CD4-positive, alpha-beta T cell treated with Interleukin-4 for 1 hour (primary cell): ENCODE results near the gene CD82.
"Not testable (repeated sequence)": the region's sequence is repeated elsewhere in the genome, so short reads cannot be mapped to it uniquely, and the experiment has no call there.

Experiments used
- DNase-seq, 2 donors: peaks; one replicate each; pipeline ENCODE4 v3.0.0-alpha.2; 2020 to 2022

CD82 gene

GRCh38 chr11:44637487-44637886 is 72.0 kb downstream of the CD82 start:
- no peak for DNase-seq

DNA sequence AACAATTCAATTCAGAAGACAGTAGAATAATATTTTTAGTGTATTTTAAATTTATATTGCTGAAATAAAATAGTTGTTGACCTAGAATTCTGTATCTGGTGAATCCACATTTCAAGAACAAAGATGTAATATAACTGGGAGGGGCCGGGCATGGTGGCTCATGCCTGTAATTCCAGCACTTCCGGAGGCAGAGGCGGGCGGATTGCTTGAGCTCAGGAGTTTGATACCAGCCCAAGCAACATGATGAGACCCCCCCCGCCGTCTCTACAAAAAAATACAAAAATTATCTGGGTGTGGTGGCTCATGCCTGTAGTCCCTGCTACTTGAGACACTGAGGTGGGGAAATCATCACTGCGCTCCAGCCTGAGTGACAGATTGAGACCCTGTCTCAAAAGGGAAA is 72.6 kb downstream of the CD82 start:
- no peak for DNase-seq

GRCh38 chr11:44643217-44643616 is 77.8 kb downstream of the CD82 start:
- no peak for DNase-seq

DNA sequence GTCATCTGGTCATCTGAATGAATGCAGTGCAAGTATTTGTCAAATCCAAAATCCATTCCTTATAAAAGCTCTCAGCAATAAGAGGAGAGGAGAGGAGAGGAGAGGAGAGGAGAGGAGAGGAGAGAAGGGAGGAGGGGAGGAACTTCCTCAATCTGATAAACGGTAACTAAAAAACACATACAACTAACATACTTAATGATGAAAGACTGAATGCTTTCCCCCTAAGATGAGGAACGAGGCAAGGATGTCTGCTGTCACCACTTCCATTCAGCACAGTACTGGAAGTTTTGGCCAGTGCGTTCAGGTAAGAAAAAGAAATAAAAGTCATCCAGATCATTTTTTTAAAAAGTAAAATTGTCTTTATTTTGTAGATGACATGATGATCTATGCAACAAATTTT is 80.4 kb downstream of the CD82 start:
- DNase-seq: no peak

DNA sequence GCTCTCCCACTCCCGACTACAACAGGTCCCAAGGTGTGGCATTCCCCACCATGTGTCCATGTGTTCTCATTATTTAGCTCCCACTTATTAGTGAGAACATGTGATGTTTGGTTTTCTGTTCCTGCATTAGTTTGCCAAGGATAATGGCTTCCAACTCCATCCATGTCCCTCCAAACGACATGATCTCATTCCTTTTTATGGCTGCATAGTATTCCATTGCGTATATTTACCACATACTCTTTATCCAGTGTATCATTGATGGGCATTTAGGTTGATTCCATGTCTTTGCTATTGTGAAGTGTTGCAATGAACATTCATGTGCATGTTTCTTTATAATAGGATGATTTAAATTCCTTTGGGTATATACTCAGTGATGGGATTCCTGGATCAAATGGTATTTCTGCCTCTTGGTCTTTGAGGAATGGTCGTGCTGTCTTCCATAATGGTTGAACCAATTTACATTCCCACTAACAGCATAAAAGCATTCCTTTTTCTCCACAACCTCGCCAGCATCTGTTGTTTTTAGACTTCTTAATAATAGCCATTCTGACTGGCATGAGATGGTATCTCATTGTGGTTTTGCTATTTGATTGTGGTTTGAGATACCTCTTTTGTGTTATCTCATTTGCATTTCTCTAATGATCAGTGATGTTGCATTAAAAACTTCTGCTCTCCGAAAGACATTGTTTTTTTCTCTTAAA is 81.9 kb downstream of the CD82 start:
- DNase-seq: peak in 1 of 2 donors; percentile 14

GRCh38 chr11:44648109-44648508 is 82.6 kb downstream of the CD82 start:
- no peak for DNase-seq

GRCh38 chr11:44651535-44652155 is 86.2 kb downstream of the CD82 start:
- no peak for DNase-seq

DNA sequence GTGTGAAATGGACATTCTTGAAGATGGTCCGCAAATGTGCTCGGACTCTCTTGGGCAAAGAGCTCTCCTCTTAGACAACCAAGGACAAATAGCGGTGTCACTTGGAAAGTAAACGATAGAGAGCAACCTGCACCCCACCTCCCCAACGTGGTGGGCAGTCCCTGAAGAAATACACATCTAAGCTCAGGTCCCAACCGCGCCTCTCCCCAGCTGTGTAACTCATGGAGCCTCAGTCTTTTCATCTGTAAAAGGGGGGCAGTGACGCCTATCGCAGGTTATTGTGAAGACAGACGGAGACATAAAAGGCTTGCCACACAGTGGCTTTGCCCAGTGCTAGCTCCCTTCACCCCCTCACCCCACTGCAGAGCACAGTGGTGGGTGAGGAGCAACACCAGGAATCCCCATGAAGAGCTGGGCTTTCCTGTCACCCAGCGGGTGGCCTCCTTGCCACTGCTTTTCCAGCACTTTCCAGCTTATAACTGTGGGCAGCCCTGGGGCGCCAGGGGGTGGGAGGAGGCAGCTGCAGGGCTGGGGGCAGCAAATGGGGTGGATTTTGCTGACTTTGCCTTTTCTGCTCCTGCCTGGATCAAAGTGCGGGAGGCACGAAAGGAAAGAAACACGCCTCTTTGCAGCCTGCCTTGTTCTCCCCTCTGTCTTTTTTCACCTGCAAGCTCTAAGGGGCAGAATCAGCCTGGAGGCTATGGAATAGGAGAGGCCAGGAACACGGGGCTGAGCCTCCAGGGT is 87.6 kb downstream of the CD82 start:
- DNase-seq: no peak

- no peak for DNase-seq
Measured at GRCh38 chr11:44654057-44654456, 88.6 kb downstream of the CD82 start.

DNA sequence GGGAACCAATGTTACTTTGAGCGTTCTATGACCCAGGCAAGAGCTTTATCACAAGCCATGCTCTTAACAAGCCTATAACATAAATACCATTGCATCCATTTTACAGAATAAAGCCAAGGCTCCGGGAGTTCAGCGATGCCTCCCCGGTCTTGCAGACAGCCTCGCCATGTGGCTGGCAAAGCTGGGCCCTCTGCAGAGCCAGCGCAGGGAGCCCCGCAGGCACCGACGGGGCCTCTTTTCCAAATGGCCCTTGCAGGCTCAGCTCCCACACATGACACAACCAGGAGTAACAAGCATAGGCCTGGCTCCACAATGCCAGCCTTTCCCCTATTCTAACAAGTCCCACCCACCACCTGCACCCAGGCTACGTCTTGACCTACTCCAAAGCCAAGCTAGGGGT is 89.1 kb downstream of the CD82 start:
- no peak for DNase-seq

DNA sequence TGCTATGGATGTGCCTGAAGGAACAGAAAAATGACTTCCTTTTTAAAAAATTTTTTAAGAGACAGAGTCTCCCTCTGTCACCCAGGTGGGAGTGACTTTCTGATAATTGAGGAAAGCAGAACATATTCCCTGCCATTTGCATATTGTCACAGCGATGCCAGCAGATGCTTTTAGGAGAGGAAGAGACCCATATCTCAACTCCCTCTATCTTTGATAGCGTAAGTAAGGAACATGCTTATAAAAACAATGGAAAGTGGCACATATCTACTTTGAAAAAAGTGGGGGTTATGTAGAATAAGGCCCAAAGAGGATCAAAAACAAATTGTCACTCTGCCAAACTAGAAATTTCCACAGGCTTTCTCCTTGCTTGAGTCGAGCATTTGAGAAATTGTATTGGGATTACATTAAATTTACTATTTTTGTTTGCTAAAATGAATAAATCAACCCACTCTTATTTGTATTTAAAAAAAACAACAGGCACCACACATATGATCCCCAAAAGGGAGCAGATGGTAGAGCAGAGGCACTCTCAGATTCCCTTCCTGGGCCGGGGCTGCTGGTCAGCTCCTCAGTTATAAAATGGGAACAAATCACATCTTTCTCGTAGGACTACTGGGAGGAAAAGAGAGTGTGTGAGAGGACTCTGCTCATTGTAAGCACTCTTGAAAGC is 92.5 kb downstream of the CD82 start:
- no peak for DNase-seq

DNA sequence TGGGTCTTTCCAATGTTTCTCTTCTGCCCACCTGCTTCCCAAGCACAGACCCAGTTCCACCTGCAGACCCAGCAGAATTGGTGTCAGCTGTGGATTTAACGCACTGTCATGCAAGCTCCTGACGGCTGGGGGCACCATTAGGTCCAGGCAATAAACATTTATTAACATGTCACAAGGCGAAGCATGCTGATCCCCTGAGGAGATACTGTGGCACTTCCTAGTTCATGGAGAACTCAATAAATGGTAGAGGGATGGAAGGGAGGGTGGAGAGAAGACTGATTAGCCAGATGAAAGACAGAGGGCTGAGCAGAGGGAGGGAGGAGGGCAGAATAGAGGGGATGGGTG is 93.0 kb downstream of the CD82 start:
- peak in 1 of 2 donors; percentile 49 for DNase-seq

GRCh38 chr11:44659641-44660040 is 94.2 kb downstream of the CD82 start:
- DNase-seq: no peak

GRCh38 chr11:44660535-44660934 is 95.1 kb downstream of the CD82 start:
- not testable (repeated sequence) for DNase-seq

DNA sequence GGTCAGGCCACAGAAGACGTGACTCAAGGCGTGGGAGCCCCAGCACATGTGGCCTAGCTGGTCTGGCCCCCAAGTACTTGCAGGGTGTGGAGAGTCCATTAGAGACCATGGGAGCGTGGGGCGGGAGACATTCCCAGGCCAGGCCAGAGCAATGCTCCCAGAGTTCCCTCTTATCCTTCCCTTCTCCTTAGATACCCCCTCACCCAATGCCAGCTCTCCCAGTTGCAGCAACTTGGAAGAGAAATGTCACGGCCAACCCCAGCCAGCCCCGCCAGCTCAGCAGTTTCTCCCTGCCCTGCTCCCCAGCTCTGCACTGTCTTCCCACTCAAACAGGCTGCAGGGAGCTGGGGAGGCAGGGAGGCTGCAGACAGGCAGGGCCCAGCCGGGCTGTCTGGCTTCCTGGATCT is 95.9 kb downstream of the CD82 start:
- no peak for DNase-seq
